HTERT RPE-1 (cell line): ENCODE results near the gene F3.

Experiments
- in situ Hi-C: fragments of 300-500 bp; cut with MboI; formaldehyde crosslinking; loops from 4 replicates; pipeline ENCODE4 v1.14.3; 2020; ENCODE audit warnings: low sequenced_read_pairs

Gene F3

DNA sequence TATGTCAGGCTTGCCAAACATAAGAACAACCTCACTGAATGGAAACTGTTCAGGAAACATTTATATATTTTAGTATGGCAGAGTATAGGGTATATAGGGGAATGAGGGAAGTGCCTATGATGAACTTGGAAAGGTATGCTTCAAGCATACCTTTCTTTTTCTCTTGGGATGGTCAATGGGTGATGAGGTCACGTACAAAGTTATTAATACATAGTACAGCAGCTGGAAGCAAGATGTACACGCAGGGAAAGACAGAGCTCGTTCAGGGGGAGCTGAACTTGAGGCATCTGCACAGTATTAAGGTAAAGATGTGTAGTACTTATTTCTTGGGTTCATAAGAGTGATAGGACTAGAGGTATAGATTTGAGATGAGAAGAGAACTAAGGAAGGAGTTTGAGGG is 61.9 kb downstream of the F3 start:
- in situ Hi-C loops, result no loop called here
